Activated CD4-positive, alpha-beta memory T cell treated with anti-CD3 and anti-CD28 coated beads, Interleukin-2, amount 10 ng/mL, durations not matched to agents 7 days and 5 days (primary cell): ENCODE results near the gene ITGAL. TPM values are rescaled to one million over a fixed set of nuclear protein-coding genes. Genes with fewer than 3 reads are reported as not detected.
"Not testable (repeated sequence)": the region's sequence is repeated elsewhere in the genome, so short reads cannot be mapped to it uniquely, and the experiment has no call there.

Experiments
- CTCF ChIA-PET: fragments of 350-600 bp; sonication (Branson Sonifier 250); formaldehyde crosslinking; loops from one replicate; lab custom pipeline; 2021; ENCODE audit warnings: antibody characterized with exemption, inconsistent platforms; lab: Charles Lee
- POLR2A ChIA-PET: fragments of 350-600 bp; sonication (Branson Sonifier 250); formaldehyde crosslinking; loops from one replicate; lab custom pipeline; 2021; ENCODE audit warnings: antibody characterized with exemption; lab: Charles Lee
- DNase-seq: peaks from one replicate; pipeline ENCODE4 v3.0.0-alpha.2; 2020
- H3K27ac Mint-ChIP-seq: one replicate; pipeline ENCODE4 v1.8.0; 2021; ENCODE audit warnings: mild to moderate bottlenecking, mixed read lengths
- H3K27me3 Mint-ChIP-seq: one replicate; pipeline ENCODE4 v1.8.0; 2021; ENCODE audit warnings: mixed read lengths
- H3K36me3 Mint-ChIP-seq: one replicate; pipeline ENCODE4 v1.8.0; 2021; ENCODE audit warnings: low read depth, mixed read lengths
- H3K4me1 Mint-ChIP-seq: one replicate; pipeline ENCODE4 v1.8.0; 2021; ENCODE audit warnings: mixed read lengths
- H3K4me3 Mint-ChIP-seq: one replicate; pipeline ENCODE4 v1.8.0; 2021; ENCODE audit warnings: mild to moderate bottlenecking, mixed read lengths
- H3K9me3 Mint-ChIP-seq: one replicate; pipeline ENCODE4 v1.8.0; 2021; ENCODE audit warnings: mixed read lengths
- total RNA-seq, 2 experiments: library from RNA; stranded (reverse); gene quantifications; one replicate each; pipeline ENCODE4 v1.2.3, GENCODE V29; 2021

The ITGAL gene
- total RNA-seq, 2 experiments from 2014 or later: 583 to 586 TPM

DNA sequence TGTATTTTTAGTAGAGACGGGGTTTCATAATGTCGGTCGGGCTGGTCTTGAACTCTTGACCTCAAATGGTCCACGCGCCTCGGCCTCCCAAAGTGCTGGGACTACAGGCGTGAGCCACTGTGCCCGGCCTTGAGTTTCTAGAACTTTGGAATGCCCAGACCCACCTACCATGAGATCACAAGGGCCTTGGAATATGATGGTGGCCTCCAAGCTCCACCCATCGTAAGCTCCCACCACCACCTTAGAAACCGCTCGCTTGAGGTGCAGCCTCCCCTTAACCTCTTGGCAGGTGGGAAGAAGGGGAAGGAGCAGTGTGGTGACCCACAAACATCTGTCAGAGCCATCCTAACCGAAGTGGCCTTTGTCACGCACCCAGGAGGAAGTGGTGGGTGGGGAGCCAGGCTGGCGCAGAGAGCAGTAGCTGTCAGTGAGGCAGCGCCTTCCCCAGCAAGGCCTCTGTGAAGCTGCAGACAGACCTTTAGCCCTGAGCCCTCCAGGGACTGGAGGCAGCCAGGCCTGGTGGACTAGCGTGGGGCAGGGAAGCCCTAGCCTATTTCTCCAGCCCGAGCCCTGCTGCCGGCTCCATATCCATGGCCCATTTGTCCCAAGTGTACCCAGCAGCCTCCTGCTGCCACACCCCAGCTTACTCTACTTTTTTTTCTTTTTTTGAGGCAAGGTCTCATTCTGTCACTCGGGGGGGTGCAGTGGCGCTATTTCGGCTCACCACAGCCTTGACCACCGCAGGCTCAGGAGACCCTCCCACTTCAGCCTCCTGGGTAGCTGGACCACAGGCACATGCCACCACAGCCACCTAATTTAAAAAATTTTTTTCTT lies 13.8 kb upstream of the ITGAL start:
- peaks cover 6% of the 10 kb centered on the region for H3K36me3 Mint-ChIP-seq
- H3K4me3 Mint-ChIP-seq: peak overlapping the region; percentile 67
- H3K9me3 Mint-ChIP-seq: no peaks in the 10 kb centered on the region
- H3K27me3 Mint-ChIP-seq: peaks cover 2% of the 10 kb centered on the region
- ChIA-PET POLR2A (interaction anchor here (0.7 to 8.3 kb wide), 21 partner anchors 11 to 273 kb away, joined by 3 to 400 read pairs (median 5); partner anchors contain the start of genes DCTPP1, FBRS, ITGAL and PRR14), CTCF (interaction anchor here (0.6 to 7.4 kb wide), 9 partner anchors 10 to 175 kb away, joined by 3 to 107 read pairs (median 4); partner anchors contain the start of genes DCTPP1 and ITGAL)
- DNase-seq: peak; percentile 95
- peak overlapping the region; percentile 98 for H3K27ac Mint-ChIP-seq
- peaks cover 74% of the 10 kb centered on the region for H3K4me1 Mint-ChIP-seq

DNA sequence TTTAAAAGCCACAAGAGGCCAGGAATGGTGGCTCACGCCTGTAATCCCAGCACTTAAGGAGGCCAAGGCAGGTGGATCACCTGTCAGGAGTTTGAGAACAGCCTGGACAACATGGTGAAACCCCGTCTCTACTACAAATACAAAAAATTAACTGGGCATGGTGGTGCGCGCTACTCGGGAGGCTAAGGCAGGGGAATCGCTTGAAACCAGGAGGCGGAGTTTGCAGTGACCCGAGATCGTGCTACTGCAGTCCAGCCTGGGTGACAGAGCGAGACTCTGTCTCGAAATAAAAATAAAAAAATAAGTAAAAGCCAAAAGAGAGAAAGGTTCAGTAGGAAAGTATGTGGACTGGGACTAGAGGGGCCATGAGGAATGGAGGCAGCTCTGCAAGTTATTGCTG lies 13.1 kb upstream of the ITGAL start:
- H3K4me3 Mint-ChIP-seq: no peak overlapping the region
- CTCF ChIA-PET: interaction anchor here (2.0 to 7.4 kb wide), 4 partner anchors 10 to 30 kb away, joined by 11 to 107 read pairs (median 32); partner anchors contain the start of genes DCTPP1 and ITGAL
- peak overlapping the region; percentile 98 for H3K27ac Mint-ChIP-seq
- no peaks in the 10 kb centered on the region for H3K9me3 Mint-ChIP-seq
- H3K27me3 Mint-ChIP-seq: peaks cover 2% of the 10 kb centered on the region
- POLR2A ChIA-PET: interaction anchor here (1.0 to 8.3 kb wide), 16 partner anchors 12 to 274 kb away, joined by 3 to 400 read pairs (median 6); partner anchors contain the start of genes DCTPP1, FBRS, ITGAL and PRR14
- peaks cover 69% of the 10 kb centered on the region for H3K4me1 Mint-ChIP-seq
- peaks cover 6% of the 10 kb centered on the region for H3K36me3 Mint-ChIP-seq
- no peak for DNase-seq

DNA sequence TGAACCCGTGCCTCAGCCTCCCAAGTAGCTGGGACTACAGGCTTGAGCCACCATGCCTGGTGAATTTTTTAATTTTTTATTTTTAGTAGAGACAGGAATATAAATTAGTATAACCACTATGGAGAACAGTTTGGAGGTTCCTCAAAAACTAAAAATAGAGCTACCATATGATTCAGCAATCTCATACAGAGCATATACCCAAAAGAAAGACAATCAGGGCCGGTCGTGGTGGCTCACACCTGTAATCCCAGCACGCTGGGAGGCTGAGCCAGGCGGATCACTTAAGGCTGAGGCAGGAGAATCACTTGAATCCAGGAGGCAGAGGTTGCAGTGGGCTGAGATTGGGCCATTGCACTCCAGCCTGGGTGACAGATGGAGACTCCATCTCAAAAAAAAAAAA lies 11.1 kb upstream of the ITGAL start:
- ChIA-PET CTCF (interaction anchor here (0.6 to 7.4 kb wide), 7 partner anchors 9 to 117 kb away, joined by 3 to 107 read pairs (median 6); partner anchors contain the start of genes DCTPP1 and ITGAL), POLR2A (interaction anchor here (5.8 to 8.3 kb wide), 2 partner anchors 11 to 20 kb away, joined by 38 to 400 read pairs; partner anchors contain the start of gene ITGAL)
- not testable (repeated sequence) for H3K36me3 Mint-ChIP-seq, H3K4me3 Mint-ChIP-seq, H3K27me3 Mint-ChIP-seq, DNase-seq, H3K9me3 Mint-ChIP-seq
- Mint-ChIP-seq H3K27ac (peak overlapping the region; percentile 8), H3K4me1 (peaks cover 66% of the 10 kb centered on the region)

DNA sequence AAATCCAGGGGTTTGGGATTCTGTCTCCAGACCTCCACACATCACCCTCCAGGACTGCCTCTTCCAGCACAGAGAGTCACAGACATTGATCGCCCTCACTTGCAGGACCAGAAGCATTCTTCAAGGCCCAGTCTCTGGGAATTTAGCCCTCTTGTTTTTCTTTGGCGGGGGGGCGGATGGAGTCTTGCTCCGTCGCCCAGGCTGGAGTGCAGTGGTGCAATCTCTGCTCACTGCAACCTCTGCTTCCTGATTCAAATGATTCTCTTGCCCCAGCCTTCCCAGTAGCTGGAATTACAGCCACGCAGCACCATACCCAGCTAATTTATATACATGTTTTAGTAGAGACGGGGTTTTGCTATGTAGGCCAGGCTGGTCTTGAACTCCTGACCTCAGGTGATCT lies 8.5 kb upstream of the ITGAL start:
- no peaks in the 10 kb centered on the region for H3K9me3 Mint-ChIP-seq
- no peak for DNase-seq
- peaks cover 2% of the 10 kb centered on the region for H3K36me3 Mint-ChIP-seq
- H3K27me3 Mint-ChIP-seq: no peaks in the 10 kb centered on the region
- ChIA-PET CTCF (interaction anchor here (0.6 kb wide), 1 partner anchor 15 kb away, joined by 4 read pairs; no protein-coding TSS in a partner anchor), POLR2A (interaction anchor here (0.8 kb wide), 1 partner anchor 10 kb away, joined by 7 read pairs; no protein-coding TSS in a partner anchor)
- H3K4me1 Mint-ChIP-seq: peaks cover 49% of the 10 kb centered on the region
- no peak overlapping the region for H3K27ac Mint-ChIP-seq
- no peak overlapping the region for H3K4me3 Mint-ChIP-seq

DNA sequence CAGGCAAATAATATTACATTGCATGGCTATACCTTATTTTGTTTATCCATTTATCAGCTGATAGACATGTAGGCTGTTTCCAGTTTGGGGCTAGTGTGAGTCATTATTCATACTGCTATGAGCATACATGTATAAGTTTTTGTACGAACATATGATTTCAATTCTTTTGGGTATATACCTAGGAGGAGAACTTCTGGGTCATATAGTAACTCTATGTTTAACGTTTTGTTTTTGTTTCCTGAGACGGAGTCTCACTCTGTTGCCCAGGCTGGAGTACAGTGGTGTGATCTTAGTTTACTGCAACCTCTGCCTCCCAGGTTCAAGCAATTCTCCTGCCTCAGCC lies 2.4 kb upstream of the ITGAL start:
- POLR2A ChIA-PET: interaction anchor here (0.6 to 10.7 kb wide), 6 partner anchors 11 to 882 kb away, joined by 3 to 400 read pairs (median 84); partner anchors contain the start of gene SEPHS2
- Mint-ChIP-seq H3K27me3 (no peaks in the 10 kb centered on the region), H3K9me3 (no peaks in the 10 kb centered on the region), H3K4me1 (peaks cover 50% of the 10 kb centered on the region), H3K4me3 (peak overlapping the region; percentile 21), H3K36me3 (peaks cover 25% of the 10 kb centered on the region), H3K27ac (peak overlapping the region; percentile 96)
- DNase-seq: no peak
- CTCF ChIA-PET: interaction anchor here (0.6 to 7.3 kb wide), 4 partner anchors 12 to 248 kb away, joined by 3 to 107 read pairs (median 12); partner anchors contain the start of gene DCTPP1

DNA sequence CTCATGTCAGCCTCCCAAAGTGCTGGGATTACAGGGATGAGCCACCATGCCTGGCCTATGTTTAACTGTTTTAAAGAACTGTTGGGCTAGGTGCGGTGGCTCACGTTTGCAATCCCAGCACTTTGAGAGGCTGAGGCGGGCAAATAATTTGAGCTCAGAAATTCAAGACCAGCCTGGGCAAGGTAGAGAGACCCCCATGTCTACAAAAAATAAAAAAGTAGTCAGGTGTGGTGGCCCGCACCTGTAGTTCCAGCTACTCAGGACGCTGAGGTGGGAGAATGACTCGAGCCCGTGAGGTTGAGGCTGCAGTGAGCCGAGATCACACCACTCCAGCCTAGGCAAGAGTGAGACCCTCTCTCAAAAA lies 1.9 kb upstream of the ITGAL start:
- Mint-ChIP-seq H3K4me3 (no peak overlapping the region), H3K9me3 (no peaks in the 10 kb centered on the region), H3K4me1 (peaks cover 53% of the 10 kb centered on the region), H3K36me3 (peaks cover 30% of the 10 kb centered on the region), H3K27me3 (no peaks in the 10 kb centered on the region), H3K27ac (peak overlapping the region; percentile 96)
- no peak for DNase-seq
- ChIA-PET CTCF (interaction anchor here (0.6 to 7.3 kb wide), 4 partner anchors 12 to 248 kb away, joined by 3 to 107 read pairs (median 12); partner anchors contain the start of gene DCTPP1), POLR2A (interaction anchor here (0.6 to 10.7 kb wide), 7 partner anchors 12 to 883 kb away, joined by 3 to 400 read pairs (median 33); partner anchors contain the start of genes SEPHS2 and ZNF747)

DNA sequence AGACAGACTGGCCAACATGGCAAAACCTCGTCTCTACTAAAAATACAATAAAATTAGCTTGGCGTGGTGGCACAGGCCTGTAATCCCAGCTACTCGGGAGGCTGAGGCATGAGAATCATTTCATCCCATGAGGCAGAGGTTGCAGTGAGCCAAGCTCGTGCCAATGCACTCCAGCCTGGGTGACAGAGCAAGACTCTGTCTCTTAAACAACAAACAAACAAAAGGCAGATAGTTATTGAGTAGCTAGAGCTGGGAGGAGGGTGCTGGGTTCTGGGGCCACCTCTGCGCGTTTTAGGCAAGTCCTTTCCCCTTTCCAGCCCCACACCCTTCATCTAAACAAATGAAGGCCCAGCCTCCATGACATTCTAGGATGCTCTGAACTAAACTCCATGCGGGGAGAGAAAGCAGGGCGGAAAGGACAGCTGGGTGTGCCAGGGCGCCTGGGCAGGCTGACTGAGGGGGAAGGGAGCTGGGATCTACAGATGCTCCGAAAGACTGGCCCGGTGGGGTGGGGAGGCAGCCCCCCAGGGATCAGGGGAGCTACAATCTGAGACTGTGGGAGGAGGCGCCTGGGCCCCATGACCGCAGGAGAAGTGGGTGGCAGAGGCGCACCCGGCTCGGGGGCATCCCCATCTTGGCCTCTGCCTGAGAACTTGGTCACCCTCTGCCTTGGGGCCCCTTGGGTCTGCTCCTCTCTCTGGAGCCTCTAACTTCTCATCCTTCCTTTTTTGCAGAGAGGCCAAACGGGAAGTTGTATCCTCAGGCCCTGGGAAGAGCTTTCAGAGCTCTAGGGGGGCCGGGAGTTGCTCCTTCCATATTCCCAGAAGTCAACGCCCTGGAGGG lies 910 bp downstream of the ITGAL start:
- ChIA-PET CTCF (interaction anchor here (0.6 to 7.3 kb wide), 14 partner anchors 9 to 644 kb away, joined by 3 to 107 read pairs (median 4); partner anchors contain the start of genes DCTPP1, PRR14, SEPHS2 and SEPTIN1), POLR2A (interaction anchor here (0.7 to 10.7 kb wide), 20 partner anchors 9 to 290 kb away, joined by 3 to 400 read pairs (median 5); partner anchors contain the start of genes CORO1A, DCTPP1, FBRS and SEPHS2)
- peak; percentile 63 for DNase-seq
- no peaks in the 10 kb centered on the region for H3K27me3 Mint-ChIP-seq
- no peaks in the 10 kb centered on the region for H3K9me3 Mint-ChIP-seq
- peaks cover 63% of the 10 kb centered on the region for H3K4me1 Mint-ChIP-seq
- peak overlapping the region; percentile 96 for H3K27ac Mint-ChIP-seq
- peak overlapping the region; percentile 98 for H3K4me3 Mint-ChIP-seq
- peaks cover 54% of the 10 kb centered on the region for H3K36me3 Mint-ChIP-seq

DNA sequence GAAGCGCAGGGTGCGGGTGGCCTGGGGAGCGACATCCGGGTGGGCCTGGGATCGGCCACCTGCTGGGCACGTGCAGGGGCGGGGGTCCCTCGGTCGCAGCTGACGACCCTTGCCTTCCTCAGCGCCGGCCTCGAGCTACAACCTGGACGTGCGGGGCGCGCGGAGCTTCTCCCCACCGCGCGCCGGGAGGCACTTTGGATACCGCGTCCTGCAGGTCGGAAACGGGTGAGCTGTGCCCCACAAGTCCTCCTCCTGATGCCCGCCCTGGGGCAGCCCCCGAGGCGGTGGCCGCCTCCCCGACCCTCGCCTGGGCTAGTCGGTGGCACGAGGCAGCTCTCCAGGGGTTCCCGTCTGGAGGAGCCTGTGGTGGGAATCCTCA lies 1.5 kb downstream of the ITGAL start:
- Mint-ChIP-seq H3K4me3 (peak overlapping the region; percentile 98), H3K27me3 (no peaks in the 10 kb centered on the region), H3K27ac (peak overlapping the region; percentile 96), H3K4me1 (peaks cover 67% of the 10 kb centered on the region), H3K36me3 (peaks cover 61% of the 10 kb centered on the region), H3K9me3 (no peaks in the 10 kb centered on the region)
- ChIA-PET POLR2A (interaction anchor here (0.7 to 10.7 kb wide), 16 partner anchors 10 to 291 kb away, joined by 3 to 400 read pairs (median 7); partner anchors contain the start of genes CORO1A, DCTPP1, FBRS and SEPHS2), CTCF (interaction anchor here (0.8 to 7.3 kb wide), 9 partner anchors 16 to 183 kb away, joined by 3 to 107 read pairs (median 9); partner anchors contain the start of genes DCTPP1, PRR14 and SEPHS2)
- no peak for DNase-seq

DNA sequence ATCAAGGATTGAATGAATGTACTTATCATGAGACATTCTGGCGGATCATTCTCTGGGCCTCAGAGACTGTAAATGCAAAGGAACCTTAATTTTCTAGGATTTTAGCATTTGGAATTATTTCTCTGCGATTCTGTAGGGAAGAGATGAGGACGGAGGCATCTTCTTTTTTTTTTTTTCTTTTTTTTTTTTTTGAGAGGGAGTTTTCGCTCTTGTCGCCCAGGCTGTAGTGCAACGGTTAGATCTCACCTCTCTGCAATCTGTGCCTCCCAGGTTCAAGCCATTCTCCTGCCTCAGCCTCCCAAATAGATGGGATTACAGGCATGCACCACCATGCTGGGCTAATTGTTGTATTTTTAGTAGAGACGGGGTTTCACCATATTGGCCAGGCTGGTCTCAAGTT lies 2.1 kb downstream of the ITGAL start:
- Mint-ChIP-seq H3K27me3 (no peaks in the 10 kb centered on the region), H3K4me3 (peak overlapping the region; percentile 98), H3K9me3 (no peaks in the 10 kb centered on the region), H3K4me1 (peaks cover 65% of the 10 kb centered on the region), H3K36me3 (peaks cover 64% of the 10 kb centered on the region), H3K27ac (peak overlapping the region; percentile 77)
- CTCF ChIA-PET: interaction anchor here (0.9 to 7.3 kb wide), 8 partner anchors 16 to 182 kb away, joined by 3 to 107 read pairs (median 26); partner anchors contain the start of genes DCTPP1 and SEPHS2
- POLR2A ChIA-PET: interaction anchor here (0.6 to 10.7 kb wide), 13 partner anchors 9 to 184 kb away, joined by 3 to 400 read pairs (median 8); partner anchors contain the start of genes DCTPP1, SEPHS2, ZNF688 and ZNF747
- no peak for DNase-seq

DNA sequence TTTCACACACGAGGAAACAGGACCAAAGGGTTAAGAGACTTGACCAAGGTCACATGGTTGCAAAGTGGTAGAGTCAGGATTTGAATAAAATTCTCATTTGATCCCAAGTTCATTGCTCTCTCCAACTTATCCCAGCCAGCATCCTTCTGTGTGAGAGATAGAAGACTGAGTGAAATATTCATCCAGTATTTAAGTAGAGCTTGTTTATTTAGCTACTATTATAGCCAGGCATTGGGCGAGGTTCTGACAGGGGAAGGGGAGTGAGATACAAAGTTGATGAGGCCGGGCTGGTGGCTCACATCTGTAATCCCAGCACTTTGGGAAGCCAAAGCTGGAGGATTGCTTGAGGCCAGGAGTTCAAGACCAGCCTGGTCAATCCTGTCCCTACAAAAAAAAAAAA lies 4.4 kb downstream of the ITGAL start:
- Mint-ChIP-seq H3K9me3 (no peaks in the 10 kb centered on the region), H3K4me3 (no peak overlapping the region), H3K27ac (peak overlapping the region; percentile 66), H3K4me1 (peaks cover 63% of the 10 kb centered on the region), H3K27me3 (no peaks in the 10 kb centered on the region), H3K36me3 (peaks cover 82% of the 10 kb centered on the region)
- DNase-seq: no peak
- CTCF ChIA-PET: interaction anchor here (0.9 to 3.1 kb wide), 5 partner anchors 20 to 152 kb away, joined by 3 to 20 read pairs (median 6); partner anchors contain the start of gene DCTPP1
- POLR2A ChIA-PET: interaction anchor here (0.8 to 10.7 kb wide), 7 partner anchors 13 to 58 kb away, joined by 3 to 400 read pairs (median 4); partner anchors contain the start of genes DCTPP1, SEPHS2 and ZNF747

DNA sequence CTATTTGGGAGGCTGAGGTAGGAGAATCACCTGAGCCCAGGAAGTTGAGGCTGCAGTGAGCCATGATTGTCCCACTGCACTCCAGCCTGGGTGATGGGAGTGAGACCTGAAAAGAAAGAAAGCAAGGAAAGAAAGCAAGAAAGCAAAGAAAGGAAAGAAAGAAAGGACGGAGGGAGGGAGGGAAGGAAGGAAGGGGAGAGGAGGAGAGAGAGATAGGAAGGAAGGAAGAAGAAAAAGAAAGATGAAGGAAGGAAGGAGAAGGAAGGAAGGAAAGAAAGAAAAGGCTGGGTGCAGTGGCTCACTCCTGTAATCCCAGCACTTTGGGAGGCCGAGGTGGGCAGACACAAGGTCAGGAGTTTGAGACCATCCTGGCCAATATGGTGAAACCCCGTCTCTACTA lies 5.2 kb downstream of the ITGAL start:
- not testable (repeated sequence) for DNase-seq, H3K27me3 Mint-ChIP-seq, H3K9me3 Mint-ChIP-seq, H3K4me3 Mint-ChIP-seq
- ChIA-PET POLR2A (interaction anchor here (0.8 to 10.7 kb wide), 6 partner anchors 13 to 48 kb away, joined by 3 to 400 read pairs (median 84); partner anchors contain the start of genes DCTPP1 and SEPHS2), CTCF (interaction anchor here (1.5 to 3.1 kb wide), 3 partner anchors 28 to 151 kb away, joined by 6 to 20 read pairs (median 7); partner anchors contain the start of gene DCTPP1)
- Mint-ChIP-seq H3K27ac (peak overlapping the region; percentile 66), H3K36me3 (peaks cover 86% of the 10 kb centered on the region), H3K4me1 (peaks cover 65% of the 10 kb centered on the region)
